Esophagus muscularis mucosa (tissue), 4 donors: ENCODE measurements around the gene MYOM3.

Experiments used
- EP300 ChIP-seq: sonication (generic); formaldehyde crosslinking; IDR thresholded peaks from one replicate; pipeline ENCODE4 v1.6.1; 2017; ENCODE audit warnings: antibody characterized with exemption
- POLR2AphosphoS5 ChIP-seq, 2 donors: sonication (generic); formaldehyde crosslinking; IDR thresholded peaks; one replicate each; pipeline ENCODE4 v1.6.1; 2017; ENCODE audit warnings: antibody characterized with exemption in 2 of 2
- TF ChIP-seq, protein P1 (sequence below), 3 experiments: fragments of 200-600 bp in 2 of 3; fragments of 450-650 bp in 1 of 3; sonication (generic) in 2 of 3; IDR thresholded peaks; one replicate each; pipeline ENCODE4 v1.5.1; 2017 to 2019; ENCODE audit warnings: antibody characterized with exemption in 3 of 3, mild to moderate bottlenecking in 2 of 3, moderate library complexity in 1 of 3

GRCh38 chr1:24103408-24103807 is 8.5 kb downstream of the MYOM3 start:
- TF ChIP-seq POLR2AphosphoS5 (IDR thresholded peaks at IDR 0.05): no peak
- TF ChIP-seq, protein P1, sequence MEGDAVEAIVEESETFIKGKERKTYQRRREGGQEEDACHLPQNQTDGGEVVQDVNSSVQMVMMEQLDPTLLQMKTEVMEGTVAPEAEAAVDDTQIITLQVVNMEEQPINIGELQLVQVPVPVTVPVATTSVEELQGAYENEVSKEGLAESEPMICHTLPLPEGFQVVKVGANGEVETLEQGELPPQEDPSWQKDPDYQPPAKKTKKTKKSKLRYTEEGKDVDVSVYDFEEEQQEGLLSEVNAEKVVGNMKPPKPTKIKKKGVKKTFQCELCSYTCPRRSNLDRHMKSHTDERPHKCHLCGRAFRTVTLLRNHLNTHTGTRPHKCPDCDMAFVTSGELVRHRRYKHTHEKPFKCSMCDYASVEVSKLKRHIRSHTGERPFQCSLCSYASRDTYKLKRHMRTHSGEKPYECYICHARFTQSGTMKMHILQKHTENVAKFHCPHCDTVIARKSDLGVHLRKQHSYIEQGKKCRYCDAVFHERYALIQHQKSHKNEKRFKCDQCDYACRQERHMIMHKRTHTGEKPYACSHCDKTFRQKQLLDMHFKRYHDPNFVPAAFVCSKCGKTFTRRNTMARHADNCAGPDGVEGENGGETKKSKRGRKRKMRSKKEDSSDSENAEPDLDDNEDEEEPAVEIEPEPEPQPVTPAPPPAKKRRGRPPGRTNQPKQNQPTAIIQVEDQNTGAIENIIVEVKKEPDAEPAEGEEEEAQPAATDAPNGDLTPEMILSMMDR (IDR thresholded peaks at IDR 0.05): no peak
- TF ChIP-seq EP300: no peak
